IMR-90 (cell line): Measurements from ENCODE around the gene NDUFS3. TPM values are rescaled to one million over a fixed set of nuclear protein-coding genes. Genes with fewer than 3 reads are reported as not detected.

Source experiments
- ATAC-seq: fragments of 200-7000 bp; cut with Tn5 transposase; 2 replicates; pipeline ENCODE4 v1.9.1; 2020; ENCODE audit warnings: low read depth, mild to moderate bottlenecking, moderate library complexity
- BruUV-seq: library from RNA; stranded (reverse); fragments of 400-500 nt; replicated peaks from 2 replicates; lab custom pipeline; 2021; lab: Mats Ljungman, UMichigan
- CTCF ChIA-PET: fragments of 300-600 bp; formaldehyde crosslinking; extraction: SDS; loops from one replicate; lab custom pipeline; 2021; ENCODE audit warnings: antibody characterized with exemption; lab: Yijun Ruan, JAX
- POLR2A ChIA-PET: fragments of 300-600 bp; sonication (Branson Sonifier 250); formaldehyde crosslinking; loops from one replicate; lab custom pipeline; 2022; ENCODE audit warnings: antibody characterized with exemption; ENCODE audit not compliant: unreplicated experiment; lab: Charles Lee
- DNase-seq: peaks from one replicate; pipeline ENCODE4 v3.0.0; 2013
- H2AFZ ChIP-seq: replicated peaks from 2 replicates; pipeline ENCODE3; 2013; ENCODE audit warnings: low read length, mild to moderate bottlenecking; ENCODE audit not compliant: poor library complexity
- H2AK5ac ChIP-seq: 2 replicates; pipeline ENCODE4 v1.6.1; 2013; ENCODE audit warnings: low read depth, low read length, inconsistent platforms
- H2AK9ac ChIP-seq: replicated peaks from 2 replicates; pipeline ENCODE3; 2013; ENCODE audit warnings: mild to moderate bottlenecking, low read depth, low read length, moderate library complexity; ENCODE audit not compliant: poor library complexity
- H2BK120ac ChIP-seq: 2 replicates; pipeline ENCODE4 v1.6.1; 2013; ENCODE audit warnings: low read depth, low read length, inconsistent platforms
- H2BK15ac ChIP-seq: 3 replicates; pipeline ENCODE4 v1.6.1; 2013; ENCODE audit warnings: low read depth, low read length, inconsistent platforms
- H2BK20ac ChIP-seq: 2 replicates; pipeline ENCODE4 v1.6.1; 2013; ENCODE audit warnings: low read depth, mild to moderate bottlenecking, inconsistent platforms, low read length, moderate library complexity
- H2BK5ac ChIP-seq: 2 replicates; pipeline ENCODE4 v1.6.1; 2013; ENCODE audit warnings: mild to moderate bottlenecking, low read depth, low read length, inconsistent platforms; ENCODE audit not compliant: poor library complexity, severe bottlenecking
- H3K14ac ChIP-seq: replicated peaks from 2 replicates; pipeline ENCODE4 v1.6.1; 2013; ENCODE audit warnings: low read depth, low read length, inconsistent platforms
- H3K18ac ChIP-seq: 2 replicates; pipeline ENCODE4 v1.6.1; 2013; ENCODE audit warnings: low read depth, low read length, control low read depth
- H3K23ac ChIP-seq: 2 replicates; pipeline ENCODE4 v1.6.1; 2013; ENCODE audit warnings: low read depth, low read length, inconsistent platforms
- H3K27ac ChIP-seq: 2 replicates; pipeline ENCODE4 v1.5.1; 2013; ENCODE audit warnings: mild to moderate bottlenecking, control low read depth, low read length; ENCODE audit not compliant: insufficient read depth
- H3K27me3 ChIP-seq: 2 replicates; pipeline ENCODE4 v1.6.1; 2013; ENCODE audit warnings: low read length; ENCODE audit not compliant: control insufficient read depth, insufficient read depth
- H3K36me3 ChIP-seq: 2 replicates; pipeline ENCODE4 v1.6.1; 2013; ENCODE audit warnings: low read length, mixed read lengths; ENCODE audit not compliant: control insufficient read depth, insufficient read depth
- H3K4ac ChIP-seq: 2 replicates; pipeline ENCODE4 v1.6.1; 2013; ENCODE audit warnings: low read depth, low read length, inconsistent platforms
- H3K4me1 ChIP-seq: 2 replicates; pipeline ENCODE4 v1.6.1; 2013; ENCODE audit warnings: low read length, mixed read lengths; ENCODE audit not compliant: control insufficient read depth, insufficient read depth
- H3K4me2 ChIP-seq: 2 replicates; pipeline ENCODE4 v1.6.1; 2013; ENCODE audit warnings: low read depth, mild to moderate bottlenecking, control low read depth, low read length, moderate library complexity
- H3K4me3 ChIP-seq: 2 replicates; pipeline ENCODE4 v1.5.1; 2013; ENCODE audit warnings: low read depth, mild to moderate bottlenecking, control low read depth, low read length, moderate library complexity; ENCODE audit not compliant: insufficient read depth
- H3K56ac ChIP-seq: 2 replicates; pipeline ENCODE4 v1.6.1; 2013; ENCODE audit warnings: low read length, inconsistent platforms; ENCODE audit not compliant: insufficient read depth; ENCODE audit errors: extremely low read depth
- H3K79me1 ChIP-seq, 2 experiments: 2 replicates each; pipeline ENCODE4 v1.6.1; 2013; ENCODE audit warnings: low read length in 2 of 2, inconsistent platforms in 1 of 2, low read depth in 1 of 2
- H3K9ac ChIP-seq: 2 replicates; pipeline ENCODE4 v1.6.1; 2013; ENCODE audit warnings: low read depth, low read length, control low read depth
- H3K9me1 ChIP-seq: 2 replicates; pipeline ENCODE4 v1.6.1; 2013; ENCODE audit warnings: low read length, inconsistent platforms; ENCODE audit not compliant: insufficient read depth
- H3K9me3 ChIP-seq: 2 replicates; pipeline ENCODE4 v1.6.1; 2013; ENCODE audit warnings: low read length; ENCODE audit not compliant: control insufficient read depth, insufficient read depth
- H4K20me1 ChIP-seq: 2 replicates; pipeline ENCODE4 v1.6.1; 2013; ENCODE audit warnings: low read length, inconsistent platforms; ENCODE audit not compliant: insufficient read depth
- H4K5ac ChIP-seq: 2 replicates; pipeline ENCODE4 v1.6.1; 2013; ENCODE audit warnings: mild to moderate bottlenecking, low read depth, low read length, control low read depth
- H4K8ac ChIP-seq, 2 experiments: 2 replicates each; pipeline ENCODE4 v1.6.1; 2013; ENCODE audit warnings: low read depth in 2 of 2, low read length in 2 of 2, control low read depth in 1 of 2, inconsistent platforms in 1 of 2
- H4K91ac ChIP-seq: 2 replicates; pipeline ENCODE4 v1.6.1; 2013; ENCODE audit warnings: low read depth, low read length, inconsistent platforms; ENCODE audit not compliant: insufficient read depth
- BHLHE40 ChIP-seq: fragments of 150-350 bp; IDR thresholded peaks from 2 replicates; pipeline ENCODE4 v1.6.1; 2016; ENCODE audit warnings: mild to moderate bottlenecking, low read depth, low read length
- CEBPB ChIP-seq: IDR thresholded peaks from 2 replicates; pipeline ENCODE4 v1.6.1; 2012; ENCODE audit warnings: low read depth, low read length, improper control_type of control experiment
- CHD1 ChIP-seq: IDR thresholded peaks from 2 replicates; pipeline ENCODE4 v1.6.1; 2012; ENCODE audit warnings: low read depth, low read length, improper control_type of control experiment
- ELK1 ChIP-seq: fragments of 150-350 bp; IDR thresholded peaks from 2 replicates; pipeline ENCODE4 v1.6.1; 2016; ENCODE audit warnings: low read depth, mild to moderate bottlenecking, low read length, moderate library complexity, borderline replicate concordance
- FOS ChIP-seq: fragments of 150-350 bp; IDR thresholded peaks from 2 replicates; pipeline ENCODE4 v1.6.1; 2016; ENCODE audit warnings: low read depth, low read length
- MAZ ChIP-seq: IDR thresholded peaks from 2 replicates; pipeline ENCODE4 v1.6.1; 2012; ENCODE audit warnings: low read depth, mild to moderate bottlenecking, low read length, improper control_type of control experiment, moderate library complexity, borderline replicate concordance
- NFE2L2 ChIP-seq: fragments of 150-350 bp; IDR thresholded peaks from 2 replicates; pipeline ENCODE4 v1.6.1; 2016; ENCODE audit warnings: low read depth, mild to moderate bottlenecking, low read length
- RCOR1 ChIP-seq: IDR thresholded peaks from 2 replicates; pipeline ENCODE4 v1.6.1; 2012; ENCODE audit warnings: mild to moderate bottlenecking, low read length, improper control_type of control experiment; ENCODE audit not compliant: insufficient replicate concordance
- RFX5 ChIP-seq: IDR thresholded peaks from 2 replicates; pipeline ENCODE4 v1.8.0; 2012; ENCODE audit warnings: low read depth, mild to moderate bottlenecking, low read length, moderate library complexity
- USF2 ChIP-seq: fragments of 150-350 bp; IDR thresholded peaks from 2 replicates; pipeline ENCODE4 v1.6.1; 2017; ENCODE audit warnings: mild to moderate bottlenecking, antibody characterized with exemption, low read length, low read depth
- WGBS, 2 experiments: methylation state at CpG; one replicate each; pipeline versions ENCODE4 v1.1.5 to v1.1.7; 2013; ENCODE audit warnings: missing lambda C conversion rate in 2 of 2; ENCODE audit not compliant: insufficient read length in 1 of 2; ENCODE audit errors: extremely low coverage in 2 of 2; 5-methylcytosine and 5-hydroxymethylcytosine counted together
- dilution Hi-C: fragments of 300-500 bp; cut with HindIII; formaldehyde crosslinking; loops from one replicate; pipeline ENCODE4 v1.14.3; 2018; ENCODE audit warnings: low sequenced_read_pairs; ENCODE audit not compliant: unreplicated experiment
- in situ Hi-C: fragments of 300-500 bp; cut with MboI; formaldehyde crosslinking; loops from 3 replicates; pipeline ENCODE4 v1.14.3; 2019; ENCODE audit warnings: low sequenced_read_pairs, inconsistent platforms, mixed read lengths
- intact Hi-C: fragments of 100-400 bp; cut with micrococcal nuclease; formaldehyde crosslinking; loops from 2 replicates; pipeline ENCODE4 v1.10.0; 2022
- polyA plus RNA-seq, 3 experiments: library from polyadenylated mRNA; depleted of rRNA; stranded (reverse); fragments of >200 nt; gene quantifications; 2 replicates each; pipeline ENCODE4 v1.2.3, GENCODE V29; 2012; ENCODE audit warnings: low replicate concordance in 1 of 3
- total RNA-seq: library from RNA; depleted of rRNA; stranded (reverse); fragments of >200 nt; gene quantifications from 2 replicates; pipeline ENCODE4 v1.2.3, GENCODE V29; 2012

Gene NDUFS3
- total and polyA plus RNA-seq, 2 of the 4 experiments (the other 2 are of a cell fraction), result 77.1 to 108 TPM

GRCh38 chr11:47569646-47570045 is 9.2 kb upstream of the NDUFS3 start:
- Histone ChIP-seq H2BK120ac (no peak overlapping the region), H4K20me1 (peaks cover 13% of the 10 kb centered on the region; the same call in 1 of the 2 replicates), H3K23ac (no peak overlapping the region), H3K4me3 (no peak overlapping the region), H3K4ac (no peak overlapping the region), H3K4me2 (no peak overlapping the region), H2BK5ac (no peak overlapping the region), H3K9me1 (peaks cover 12% of the 10 kb centered on the region), H3K4me1 (peaks cover 10% of the 10 kb centered on the region), H3K9ac (no peak overlapping the region), H4K8ac (no peak overlapping the region), H2AK9ac (no peak overlapping the region), H3K14ac (no peak overlapping the region), H3K27me3 (no peaks in the 10 kb centered on the region), H2BK20ac (no peak overlapping the region), H3K56ac (no peak overlapping the region), H2AK5ac (no peak overlapping the region), H2BK15ac (no peak overlapping the region), H4K91ac (no peak overlapping the region), H3K18ac (no peak overlapping the region), H4K5ac (no peak overlapping the region), H3K36me3 (peaks cover 25% of the 10 kb centered on the region), H3K79me1 (peaks cover 36 to 71% of the 10 kb centered on the region in 2 experiments), H2AFZ (no peak overlapping the region), H3K9me3 (no peaks in the 10 kb centered on the region), H3K27ac (no peak overlapping the region)
- dilution Hi-C loops (no loop called here), intact Hi-C loops (no loop called here), in situ Hi-C loops (no loop called here)
- 91% methylated on average over 6 of the region's 7 CpGs; no CpG with 5 or more reads in 1 of the 2 experiments for WGBS, 2 experiments
- TF ChIP-seq BHLHE40 (no peak), MAZ (no peak), ELK1 (no peak), CHD1 (no peak), NFE2L2 (no peak), FOS (no peak), RFX5 (no peak), CEBPB (no peak), RCOR1 (no peak), USF2 (no peak)
- DNase-seq (no peak), ATAC-seq (no peak)
- ChIA-PET POLR2A (no interaction called here), CTCF (no interaction called here)
- no TSS peak for BruUV-seq
